ENCODE measurements around the gene ADAMTS1.
"Not testable (repeated sequence)": the region's sequence is repeated elsewhere in the genome, so short reads cannot be mapped to it uniquely, and the experiment has no call there.

The ADAMTS1 gene

DNA sequence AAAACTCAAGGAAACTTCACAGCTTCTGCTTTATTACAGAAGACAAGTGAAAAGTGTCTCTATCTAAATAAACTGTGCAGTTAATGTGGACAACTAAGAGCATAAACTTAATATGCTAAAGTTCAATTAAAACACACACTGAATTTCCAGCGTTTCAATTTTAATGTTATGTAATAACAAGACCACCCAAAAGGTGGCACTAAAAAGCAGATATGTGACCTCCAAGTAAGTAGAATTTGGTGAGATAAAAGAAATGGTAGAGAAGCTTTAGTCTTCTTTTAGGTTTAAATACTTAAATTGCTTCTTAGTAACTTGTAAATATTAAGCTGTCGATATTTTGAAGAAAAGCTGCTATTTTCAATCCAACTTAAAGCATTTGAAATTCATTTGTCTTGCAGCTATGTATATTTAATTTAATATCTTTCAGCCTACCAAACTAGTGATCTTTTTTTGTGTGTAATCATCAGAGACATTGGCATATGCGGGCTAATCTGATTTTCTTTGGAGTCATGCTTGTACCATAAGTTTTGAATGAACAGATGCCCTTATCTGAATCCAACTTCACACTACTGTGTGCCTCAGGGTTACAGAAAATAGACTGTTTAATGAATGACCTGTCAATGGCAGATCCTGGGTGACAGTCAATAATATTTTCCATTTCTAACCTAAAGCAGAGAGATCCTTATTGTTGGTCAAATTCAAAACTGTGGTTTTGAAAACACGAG is 36.5 kb upstream of the ADAMTS1 start:
- DNase-seq (ENCODE audit: low read depth): peak; percentile 62
- H3K4me3 ChIP-seq (ENCODE audit: low read depth, low read length): no peak overlapping the region
- TF ChIP-seq, protein P1, sequence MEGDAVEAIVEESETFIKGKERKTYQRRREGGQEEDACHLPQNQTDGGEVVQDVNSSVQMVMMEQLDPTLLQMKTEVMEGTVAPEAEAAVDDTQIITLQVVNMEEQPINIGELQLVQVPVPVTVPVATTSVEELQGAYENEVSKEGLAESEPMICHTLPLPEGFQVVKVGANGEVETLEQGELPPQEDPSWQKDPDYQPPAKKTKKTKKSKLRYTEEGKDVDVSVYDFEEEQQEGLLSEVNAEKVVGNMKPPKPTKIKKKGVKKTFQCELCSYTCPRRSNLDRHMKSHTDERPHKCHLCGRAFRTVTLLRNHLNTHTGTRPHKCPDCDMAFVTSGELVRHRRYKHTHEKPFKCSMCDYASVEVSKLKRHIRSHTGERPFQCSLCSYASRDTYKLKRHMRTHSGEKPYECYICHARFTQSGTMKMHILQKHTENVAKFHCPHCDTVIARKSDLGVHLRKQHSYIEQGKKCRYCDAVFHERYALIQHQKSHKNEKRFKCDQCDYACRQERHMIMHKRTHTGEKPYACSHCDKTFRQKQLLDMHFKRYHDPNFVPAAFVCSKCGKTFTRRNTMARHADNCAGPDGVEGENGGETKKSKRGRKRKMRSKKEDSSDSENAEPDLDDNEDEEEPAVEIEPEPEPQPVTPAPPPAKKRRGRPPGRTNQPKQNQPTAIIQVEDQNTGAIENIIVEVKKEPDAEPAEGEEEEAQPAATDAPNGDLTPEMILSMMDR (conservative IDR thresholded peaks at IDR 0.05; ENCODE audit: low read depth, low read length): peak; percentile 39

DNA sequence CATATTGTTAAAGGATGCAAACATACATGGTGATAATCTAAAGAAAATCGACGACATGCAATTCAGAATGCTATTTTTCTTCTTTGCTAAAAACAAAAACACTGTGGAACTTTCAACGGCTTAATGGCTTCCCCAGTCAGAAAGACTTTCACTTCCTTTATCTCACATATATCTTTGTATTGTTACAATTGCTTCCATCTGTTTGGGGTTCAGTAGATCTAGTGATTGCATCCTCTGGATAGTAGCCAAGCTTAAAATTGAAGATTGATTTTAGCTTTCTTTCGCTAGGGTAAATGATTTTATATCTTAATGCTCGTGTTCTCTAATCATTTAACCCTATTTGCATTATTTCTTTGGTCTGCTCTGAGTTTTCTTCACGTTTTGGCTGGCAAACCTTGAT is 31.8 kb upstream of the ADAMTS1 start:
- no peak for DNase-seq (ENCODE audit: low read depth)
- H3K4me3 ChIP-seq (ENCODE audit: low read depth, low read length): no peak overlapping the region
- TF ChIP-seq, protein P1 (conservative IDR thresholded peaks at IDR 0.05; ENCODE audit: low read depth, low read length): no peak

DNA sequence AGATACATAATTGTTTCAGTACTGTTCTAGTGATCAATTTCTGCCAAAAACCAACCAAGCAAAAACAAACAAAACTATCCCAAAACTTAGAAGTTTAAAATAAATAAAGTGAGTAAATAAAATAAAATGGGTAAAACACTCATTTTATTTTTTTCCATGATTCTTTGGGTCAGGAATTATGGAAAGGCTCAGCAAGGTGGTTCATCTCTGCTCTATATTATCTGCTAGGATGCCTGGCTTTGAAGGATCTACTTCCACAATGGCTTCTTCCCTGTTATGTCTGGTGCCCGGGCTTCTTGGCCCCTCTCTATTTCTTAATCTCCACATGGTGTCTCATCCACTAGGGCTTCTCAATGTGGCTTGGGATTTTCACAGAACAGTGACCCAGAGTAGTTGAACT is 29.1 kb upstream of the ADAMTS1 start:
- H3K4me3 ChIP-seq (ENCODE audit: low read depth, low read length): no peak overlapping the region
- no peak for DNase-seq (ENCODE audit: low read depth)
- TF ChIP-seq, protein P1 (conservative IDR thresholded peaks at IDR 0.05; ENCODE audit: low read depth, low read length): no peak

DNA sequence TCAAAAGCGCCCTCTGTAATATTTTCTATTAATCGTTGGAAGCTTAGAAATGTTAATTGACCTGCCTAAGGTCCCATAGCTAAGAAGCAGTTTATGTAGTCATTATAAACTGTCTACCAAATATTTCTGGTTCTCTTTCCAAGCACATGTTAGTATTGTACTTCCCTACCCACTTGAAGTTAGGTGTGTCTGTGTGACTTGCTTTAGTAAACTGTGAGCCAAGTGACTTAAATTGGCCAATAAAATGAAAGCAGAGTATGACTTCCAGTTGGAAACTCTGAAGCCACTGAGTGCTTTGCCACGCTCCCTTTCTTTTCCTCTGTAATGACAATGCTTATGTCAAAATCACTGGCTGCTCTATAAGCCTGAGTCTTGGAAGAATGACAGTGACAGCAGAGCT is 20.6 kb upstream of the ADAMTS1 start:
- TF ChIP-seq, protein P1 (conservative IDR thresholded peaks at IDR 0.05; ENCODE audit: low read depth, low read length): no peak
- no peak for DNase-seq (ENCODE audit: low read depth)
- no peak overlapping the region for H3K4me3 ChIP-seq (ENCODE audit: low read depth, low read length)

DNA sequence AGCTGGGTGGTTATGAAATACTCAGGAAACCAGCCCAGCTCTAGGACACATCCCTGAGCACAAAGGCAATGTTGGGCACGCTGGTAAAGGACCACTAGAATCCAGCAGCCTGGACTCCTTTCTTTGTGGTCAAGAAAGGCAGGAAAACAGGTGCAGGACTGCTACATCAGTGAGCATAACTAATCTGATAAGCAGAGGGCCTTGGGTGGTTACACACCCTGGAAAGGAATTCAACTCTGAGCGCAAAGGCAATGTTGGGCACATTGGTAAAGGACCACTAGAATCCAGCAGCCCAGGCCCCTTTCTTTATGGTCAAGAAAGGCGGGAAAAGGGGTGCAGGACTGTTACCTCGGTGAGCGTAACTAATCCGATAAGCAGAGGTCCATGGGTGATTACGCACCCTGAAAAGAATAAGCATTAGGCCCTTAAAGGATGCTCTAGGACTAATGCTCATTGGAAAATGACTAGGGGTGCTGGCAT is 11.7 kb upstream of the ADAMTS1 start:
- not testable (repeated sequence) for DNase-seq (ENCODE audit: low read depth); H3K4me3 ChIP-seq (ENCODE audit: low read depth, low read length)

DNA sequence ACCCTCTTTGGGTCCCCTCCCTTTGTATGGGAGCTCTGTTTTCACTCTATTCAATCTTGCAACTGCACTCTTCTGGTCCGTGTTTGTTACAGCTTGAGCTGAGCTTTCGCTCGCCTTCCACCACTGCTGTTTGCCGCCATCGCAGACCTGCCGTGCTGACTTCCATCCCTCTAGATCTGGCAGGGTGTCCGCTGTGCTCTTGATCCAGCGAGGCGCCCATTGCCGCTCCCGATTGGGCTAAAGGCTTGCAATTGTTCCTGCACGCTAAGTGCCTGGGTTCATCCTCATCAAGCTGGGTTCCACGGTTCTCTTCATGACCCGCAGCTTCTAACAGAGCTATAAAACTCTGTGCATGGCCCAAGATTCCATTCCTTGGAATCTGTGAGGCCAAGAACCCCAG is 9.5 kb upstream of the ADAMTS1 start:
- not testable (repeated sequence) for DNase-seq (ENCODE audit: low read depth); H3K4me3 ChIP-seq (ENCODE audit: low read depth, low read length)

DNA sequence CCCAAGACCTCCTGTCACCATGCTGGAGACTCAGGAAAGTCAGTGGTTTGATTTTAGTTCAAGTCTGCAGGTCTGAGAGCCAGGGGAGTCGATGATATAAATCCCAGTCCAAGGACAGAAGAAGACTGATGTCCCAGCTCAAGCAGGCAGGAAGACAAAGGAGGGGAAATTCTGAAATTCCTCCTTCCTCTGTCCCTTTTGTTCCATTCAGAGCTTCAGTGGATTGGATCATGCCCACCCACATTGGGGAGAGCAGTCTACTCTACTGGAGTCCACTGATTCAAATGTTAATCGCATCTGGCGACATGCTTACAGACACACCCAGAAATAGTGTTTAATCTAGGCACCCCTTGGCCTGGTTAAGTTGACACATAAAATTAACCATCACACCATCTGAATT is 7.2 kb upstream of the ADAMTS1 start:
- TF ChIP-seq, protein P1 (conservative IDR thresholded peaks at IDR 0.05; ENCODE audit: low read depth, low read length): no peak
- no peak for DNase-seq (ENCODE audit: low read depth)
- H3K4me3 ChIP-seq (ENCODE audit: low read depth, low read length): no peak overlapping the region

DNA sequence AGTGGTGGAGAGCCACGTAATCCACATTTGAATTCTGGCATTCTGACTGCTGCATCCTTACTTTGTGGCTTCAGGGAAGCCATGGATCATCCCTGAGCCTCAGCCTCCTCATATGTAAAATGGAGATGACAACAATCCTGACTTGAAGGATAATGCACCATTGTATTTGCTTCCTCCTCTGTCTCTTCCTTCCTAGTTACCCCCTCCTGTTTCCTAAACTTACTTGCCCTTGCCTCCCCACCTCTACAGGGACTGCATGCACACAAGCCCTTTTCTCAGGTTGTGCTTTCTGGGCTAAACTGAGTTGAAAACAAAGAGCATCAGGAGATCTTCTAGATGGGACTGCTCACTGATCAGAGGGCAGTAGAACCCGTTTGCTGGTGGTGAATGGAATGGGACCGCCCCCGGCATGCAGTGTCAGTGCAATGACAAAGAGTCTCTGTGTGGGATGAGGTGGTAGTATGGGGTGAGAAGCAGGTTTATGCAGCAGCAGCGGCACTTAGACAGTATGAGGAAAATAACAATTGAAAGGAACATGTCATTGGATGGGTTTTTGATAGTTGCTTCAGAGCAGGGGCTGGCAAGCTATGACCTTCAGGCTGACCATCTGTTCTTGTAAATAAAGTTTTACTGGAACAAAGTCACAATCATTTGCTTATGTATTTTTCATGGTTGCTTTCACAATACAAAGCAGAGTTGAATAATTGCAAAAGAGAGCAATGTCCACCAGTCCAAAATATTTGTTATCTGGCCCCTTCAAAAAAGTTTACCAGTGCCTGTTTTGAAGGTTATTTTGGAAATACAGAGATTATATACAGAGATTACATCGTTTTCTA is 6.1 kb upstream of the ADAMTS1 start:
- H3K4me3 ChIP-seq (ENCODE audit: low read depth, low read length): no peak overlapping the region
- TF ChIP-seq, protein P1 (conservative IDR thresholded peaks at IDR 0.05; ENCODE audit: low read depth, low read length): no peak
- no peak for DNase-seq (ENCODE audit: low read depth)
